Left lung (tissue), 10 donors: ENCODE results near the gene TRAPPC5. TPM values are rescaled to one million over a fixed set of nuclear protein-coding genes. Genes with fewer than 3 reads are reported as not detected.

ENCODE experiments used
- ATAC-seq: fragments of 200-7000 bp; cut with Tn5 transposase; one replicate; pipeline ENCODE4 v1.9.1; 2020; ENCODE audit warnings: moderate library complexity
- DNase-seq, 4 donors: peaks; one replicate each; pipeline ENCODE4 v3.0.0-alpha.2; 2013 to 2020
- H3K27ac ChIP-seq, 2 donors: fragments of 200-600 bp; sonication (generic) in 1 of 2; one replicate each; pipeline versions ENCODE4 v1.5.0 to v1.8.0; 2020 to 2021
- H3K27me3 ChIP-seq, 2 donors: fragments of 200-600 bp; sonication (generic) in 1 of 2; one replicate each; pipeline versions ENCODE4 v1.5.0 to v1.8.0; 2020 to 2021
- H3K36me3 ChIP-seq, 2 donors: fragments of 200-600 bp; sonication (generic) in 1 of 2; one replicate each; pipeline versions ENCODE4 v1.5.0 to v1.8.0; 2020 to 2021
- H3K4me1 ChIP-seq, 2 donors: fragments of 200-600 bp; one replicate each; pipeline ENCODE4 v1.8.0; 2021
- H3K4me3 ChIP-seq, 2 donors: fragments of 200-600 bp; sonication (generic) in 1 of 2; one replicate each; pipeline versions ENCODE4 v1.5.0 to v1.8.0; 2020 to 2021; ENCODE audit warnings: mild to moderate bottlenecking in 1 of 2
- H3K9me3 ChIP-seq, 2 donors: fragments of 200-600 bp; sonication (generic) in 1 of 2; one replicate each; pipeline versions ENCODE4 v1.5.0 to v1.8.0; 2020 to 2021
- CTCF ChIP-seq, 2 donors: fragments of 200-600 bp; sonication (generic) in 1 of 2; IDR thresholded peaks; one replicate each; pipeline versions ENCODE4 v1.5.0 to v1.8.0; 2021; ENCODE audit warnings: antibody characterized with exemption in 2 of 2
- intact Hi-C, 2 donors: fragments of 100-400 bp; cut with DNase I; formaldehyde crosslinking; loops; one replicate each; pipeline versions ENCODE4 v1.11.2 to v1.14.2; 2022
- polyA plus RNA-seq, 6 donors: library from polyadenylated mRNA; unstranded; fragments of 120-200 nt; gene quantifications; one replicate each; pipeline ENCODE4 v1.2.1, GENCODE V29; 2013; ENCODE audit not compliant: insufficient read length in 6 of 6
- total RNA-seq, 2 donors: library from RNA; stranded (reverse); fragmentation: NEBNext Ultra II Directional; extraction: Animal tissue kit (Norgen Biotek cat#: 25700); gene quantifications; one replicate each; pipeline ENCODE4 v1.2.1, GENCODE V29; 2021
- donor health status: DM: no; HTN: yes; CAD: no.
- donor health status: DM: no; HTN: no; CAD: no.

Gene TRAPPC5
- total and polyA plus RNA-seq, 8 donors = 25.7 to 106 (median 42.8) TPM

DNA sequence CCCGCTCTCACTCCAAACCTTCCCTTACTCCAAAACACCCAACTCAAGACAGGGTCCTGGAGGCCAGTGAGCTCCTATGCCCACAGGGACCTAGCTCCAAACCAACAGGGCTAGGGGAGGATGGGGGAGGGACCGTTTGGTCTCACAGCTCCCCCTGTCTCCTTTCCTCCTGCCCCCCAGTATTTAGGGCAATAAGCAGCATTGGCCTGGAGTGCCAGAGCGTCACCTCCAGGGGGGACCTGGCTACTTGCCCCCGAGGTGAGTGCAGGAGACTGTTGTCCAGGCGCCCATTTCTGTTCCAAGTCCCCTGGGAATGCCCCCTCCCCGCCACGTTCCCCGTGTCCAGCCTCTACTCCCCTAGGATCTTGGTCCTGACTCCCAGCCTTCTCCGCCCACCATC lies 11.0 kb upstream of the TRAPPC5 start:
- no peak for TF ChIP-seq CTCF (IDR thresholded peaks at IDR 0.05)
- peak overlapping the region in 1 of 2 donors; percentile 33 for H3K4me3 ChIP-seq
- DNase-seq (no peak), ATAC-seq (no peak)
- H3K4me1 ChIP-seq = peaks cover 0 to 29% of the 10 kb centered on the region in 2 donors
- no peaks in the 10 kb centered on the region for H3K36me3 ChIP-seq
- peak overlapping the region in 1 of 2 donors; percentile 82 for H3K27ac ChIP-seq
- peaks cover 0 to 41% of the 10 kb centered on the region in 2 donors for H3K27me3 ChIP-seq
- intact Hi-C loops = no loop called here
- H3K9me3 ChIP-seq = peaks cover 0 to 1% of the 10 kb centered on the region in 2 donors

- ATAC-seq = peak; percentile 60
- peak in 3 of 4 donors; percentile 20 to 94 (median 67) for DNase-seq
- H3K36me3 ChIP-seq = no peaks in the 10 kb centered on the region
- H3K27me3 ChIP-seq = peaks cover 0 to 41% of the 10 kb centered on the region in 2 donors
- peak overlapping the region in 1 of 2 donors; percentile 82 for H3K27ac ChIP-seq
- peaks cover 0 to 35% of the 10 kb centered on the region in 2 donors for H3K4me1 ChIP-seq
- peak overlapping the region in 1 of 2 donors; percentile 33 for H3K4me3 ChIP-seq
- no peak for TF ChIP-seq CTCF (IDR thresholded peaks at IDR 0.05)
- intact Hi-C loops = no loop called here
- peaks cover 0 to 1% of the 10 kb centered on the region in 2 donors for H3K9me3 ChIP-seq
These were observed 10.4 kb upstream of the TRAPPC5 start for GRCh38 chr19:7670150-7670783.

- Histone ChIP-seq H3K27ac (peak overlapping the region in 1 of 2 donors; percentile 82), H3K27me3 (peaks cover 0 to 41% of the 10 kb centered on the region in 2 donors), H3K9me3 (peaks cover 0 to 1% of the 10 kb centered on the region in 2 donors), H3K4me1 (peaks cover 0 to 40% of the 10 kb centered on the region in 2 donors), H3K4me3 (peak overlapping the region in 1 of 2 donors; percentile 33), H3K36me3 (no peaks in the 10 kb centered on the region)
- DNase-seq (no peak), ATAC-seq (no peak)
- TF ChIP-seq CTCF (IDR thresholded peaks at IDR 0.05) = no peak
- intact Hi-C loops = no loop called here
These were observed 9.8 kb upstream of the TRAPPC5 start for GRCh38 chr19:7670790-7671189.

DNA sequence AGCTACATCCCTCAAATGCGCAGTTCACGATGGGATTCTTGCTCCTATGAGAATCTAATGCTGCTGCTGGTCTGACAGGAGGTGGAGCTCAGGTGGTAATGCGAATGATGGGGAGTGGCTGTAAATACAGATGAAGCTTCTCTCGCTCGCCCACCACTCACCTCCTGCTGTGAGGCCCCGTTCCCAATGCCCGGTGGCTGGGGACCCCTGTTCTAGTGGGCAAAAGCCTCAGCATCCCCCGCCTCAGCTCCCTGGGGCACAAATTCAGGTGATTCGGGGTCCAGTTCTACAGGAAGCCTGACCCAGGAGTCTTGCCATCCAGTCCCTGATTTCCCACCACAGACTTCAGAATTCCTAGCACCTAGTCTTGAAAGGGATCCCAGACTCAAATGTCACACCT lies 8.1 kb upstream of the TRAPPC5 start:
- no peak for TF ChIP-seq CTCF (IDR thresholded peaks at IDR 0.05)
- DNase-seq (no peak), ATAC-seq (no peak)
- Histone ChIP-seq H3K9me3 (peaks cover 0 to 1% of the 10 kb centered on the region in 2 donors), H3K4me3 (no peak overlapping the region), H3K4me1 (peaks cover 0 to 41% of the 10 kb centered on the region in 2 donors), H3K27me3 (peaks cover 0 to 57% of the 10 kb centered on the region in 2 donors), H3K36me3 (no peaks in the 10 kb centered on the region), H3K27ac (peak overlapping the region in 1 of 2 donors; percentile 98)
- intact Hi-C loops = no loop called here
